Immature natural killer cell (primary cell): ENCODE results near the gene GALNT15. TPM values are rescaled to one million over a fixed set of nuclear protein-coding genes. Genes with fewer than 3 reads are reported as not detected.

Experiments used
- DNase-seq, 3 donors: peaks; one replicate each; pipeline ENCODE4 v3.0.0; 2022; ENCODE audit warnings: mixed read lengths in 1 of 3
- H3K27ac Mint-ChIP-seq, 6 donors: one replicate each; pipeline ENCODE4 v1.8.0; 2020; ENCODE audit warnings: mixed read lengths in 6 of 6, mild to moderate bottlenecking in 5 of 6, inconsistent platforms in 4 of 6, moderate library complexity in 3 of 6
- H3K27me3 Mint-ChIP-seq, 3 donors: one replicate each; pipeline ENCODE4 v1.8.0; 2020 to 2021; ENCODE audit warnings: low read depth in 3 of 3, mild to moderate bottlenecking in 3 of 3, mixed read lengths in 3 of 3, moderate library complexity in 3 of 3, inconsistent platforms in 1 of 3
- H3K36me3 Mint-ChIP-seq, 3 donors: one replicate each; pipeline ENCODE4 v1.8.0; 2020; ENCODE audit warnings: mixed read lengths in 3 of 3, inconsistent platforms in 2 of 3, mild to moderate bottlenecking in 2 of 3
- H3K4me1 Mint-ChIP-seq, 2 donors: one replicate each; pipeline ENCODE4 v1.8.0; 2020; ENCODE audit warnings: inconsistent platforms in 2 of 2, mild to moderate bottlenecking in 2 of 2, mixed read lengths in 2 of 2, moderate library complexity in 1 of 2
- H3K4me3 Mint-ChIP-seq, 5 donors: one replicate each; pipeline ENCODE4 v1.8.0; 2020; ENCODE audit warnings: mild to moderate bottlenecking in 5 of 5, mixed read lengths in 5 of 5, inconsistent platforms in 3 of 5, moderate library complexity in 3 of 5
- H3K9me3 Mint-ChIP-seq, 6 donors: one replicate each; pipeline ENCODE4 v1.8.0; 2020; ENCODE audit warnings: mild to moderate bottlenecking in 6 of 6, mixed read lengths in 6 of 6, inconsistent platforms in 4 of 6, moderate library complexity in 3 of 6
- polyA plus RNA-seq, 3 donors: library from polyadenylated mRNA; unstranded; fragments of 300-500 nt; fragmentation: Illumina TruSeq; gene quantifications; one replicate each; pipeline ENCODE4 v1.2.3, GENCODE V29; 2021

Gene GALNT15
- polyA plus RNA-seq, 3 donors from 2014 or later = not detected

DNA sequence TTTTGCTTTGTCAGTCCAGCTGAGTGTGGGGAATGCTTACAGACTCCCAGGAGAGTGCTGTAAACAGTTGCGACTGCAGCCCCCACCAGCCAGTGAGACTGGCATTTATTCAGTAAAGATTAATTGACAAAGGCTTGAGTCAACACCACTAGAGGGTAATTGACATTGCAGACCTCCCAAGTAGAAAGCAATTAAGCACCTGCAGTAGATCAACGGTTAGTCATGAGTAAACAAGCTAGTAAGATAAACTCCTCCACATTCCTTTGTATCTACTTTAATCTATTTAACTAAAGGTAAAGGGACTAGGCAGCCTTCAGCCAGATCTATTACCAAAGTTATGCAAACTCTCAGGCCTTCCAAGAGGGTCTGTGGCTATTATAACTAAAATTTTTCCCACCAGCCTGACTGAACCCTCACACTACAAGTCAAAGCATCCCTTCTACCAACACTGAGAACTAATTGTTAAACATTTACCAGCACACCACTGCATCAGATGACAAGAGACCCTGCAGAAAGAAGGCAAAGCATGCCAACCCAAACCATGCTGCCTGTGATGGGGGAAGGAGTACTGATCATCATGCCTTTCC lies 30.5 kb upstream of the GALNT15 start:
- H3K4me3 Mint-ChIP-seq = no peak overlapping the region
- peaks cover 0 to 2% (median 0%) of the 10 kb centered on the region in 6 donors for H3K9me3 Mint-ChIP-seq
- H3K27ac Mint-ChIP-seq = no peak overlapping the region
- no peak for DNase-seq
- H3K4me1 Mint-ChIP-seq = peaks cover 0 to 22% of the 10 kb centered on the region in 2 donors
- H3K36me3 Mint-ChIP-seq = no peaks in the 10 kb centered on the region
- H3K27me3 Mint-ChIP-seq = peaks cover 0 to 6% (median 4%) of the 10 kb centered on the region in 3 donors

GRCh38 chr3:16145176-16145575 lies 29.3 kb upstream of the GALNT15 start:
- Mint-ChIP-seq H3K9me3 (no peaks in the 10 kb centered on the region), H3K4me3 (no peak overlapping the region), H3K27ac (no peak overlapping the region), H3K4me1 (peaks cover 0 to 23% of the 10 kb centered on the region in 2 donors), H3K36me3 (no peaks in the 10 kb centered on the region), H3K27me3 (peaks cover 0 to 6% (median 2%) of the 10 kb centered on the region in 3 donors)
- no peak for DNase-seq

GRCh38 chr3:16146015-16146730 lies 28.3 kb upstream of the GALNT15 start:
- Mint-ChIP-seq H3K27ac (no peak overlapping the region), H3K4me3 (no peak overlapping the region), H3K27me3 (peaks cover 0 to 5% (median 2%) of the 10 kb centered on the region in 3 donors), H3K36me3 (no peaks in the 10 kb centered on the region), H3K4me1 (peaks cover 0 to 26% of the 10 kb centered on the region in 2 donors), H3K9me3 (peaks cover 0 to 1% (median 0%) of the 10 kb centered on the region in 6 donors)
- DNase-seq = no peak

DNA sequence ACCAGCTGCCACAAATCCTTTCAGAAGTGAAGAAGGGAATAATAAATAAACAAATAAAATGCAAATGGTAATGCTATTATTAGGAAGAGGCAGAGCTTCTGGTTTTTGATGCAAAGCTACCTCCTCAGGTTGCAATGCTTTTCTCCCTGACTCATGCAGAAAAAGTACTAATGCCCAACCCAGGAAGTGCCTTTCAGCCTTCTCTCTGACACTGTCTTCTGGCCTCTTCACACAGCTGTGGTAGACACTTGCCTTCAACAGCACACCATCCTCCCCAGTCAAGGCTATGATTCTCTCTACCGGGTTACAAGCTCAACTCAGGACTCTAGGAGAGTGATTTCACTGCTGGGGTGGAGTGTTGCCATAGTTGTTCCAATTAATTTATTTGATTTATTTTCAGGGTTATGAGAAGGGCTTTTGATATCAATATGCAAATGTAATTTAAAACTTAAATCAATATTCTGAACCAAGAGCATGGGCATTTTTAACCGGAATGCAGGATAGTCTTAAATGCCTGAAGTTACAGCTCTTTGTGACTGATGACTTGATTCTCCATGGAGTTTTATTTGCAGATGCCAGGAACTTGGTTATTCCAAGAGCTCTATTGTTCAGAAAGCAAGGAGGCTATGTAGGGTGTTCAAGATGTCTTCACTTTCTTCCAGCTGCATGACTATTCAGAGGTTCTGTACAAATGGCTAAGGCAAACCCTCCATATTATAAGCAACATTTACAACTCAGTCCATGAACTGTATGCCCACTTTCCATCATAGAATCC lies 27.1 kb upstream of the GALNT15 start:
- H3K4me1 Mint-ChIP-seq = peaks cover 0 to 27% of the 10 kb centered on the region in 2 donors
- peak overlapping the region in 2 of 6 donors; percentile 31 to 70 for H3K27ac Mint-ChIP-seq
- no peaks in the 10 kb centered on the region for H3K36me3 Mint-ChIP-seq
- DNase-seq = no peak
- peaks cover 0 to 5% (median 2%) of the 10 kb centered on the region in 3 donors for H3K27me3 Mint-ChIP-seq
- peaks cover 0 to 4% (median 0%) of the 10 kb centered on the region in 6 donors for H3K9me3 Mint-ChIP-seq
- H3K4me3 Mint-ChIP-seq = peak overlapping the region in 2 of 5 donors; percentile 19 to 29

DNA sequence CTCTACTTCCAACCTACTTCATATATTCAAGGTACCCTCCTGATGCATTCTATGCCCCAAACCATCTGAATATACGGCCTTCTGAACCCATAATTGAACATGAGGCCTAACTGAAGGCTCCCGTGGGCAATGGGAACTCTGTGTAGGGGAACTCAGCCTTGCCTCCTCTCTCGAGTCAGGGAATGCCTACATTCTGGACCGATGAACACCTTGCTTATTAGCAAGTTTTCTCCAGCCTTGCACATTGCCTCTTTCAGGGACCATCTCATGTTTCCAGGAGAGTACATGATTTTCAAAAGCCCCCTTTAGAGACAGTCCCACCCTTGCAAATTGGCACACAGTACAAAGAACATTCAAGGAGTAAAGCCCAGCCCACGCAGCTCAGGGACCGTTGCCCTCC lies 26.3 kb upstream of the GALNT15 start:
- H3K4me3 Mint-ChIP-seq = no peak overlapping the region
- H3K27me3 Mint-ChIP-seq = peaks cover 0 to 10% (median 2%) of the 10 kb centered on the region in 3 donors
- peaks cover 0 to 6% (median 0%) of the 10 kb centered on the region in 3 donors for H3K36me3 Mint-ChIP-seq
- H3K9me3 Mint-ChIP-seq = peaks cover 0 to 11% (median 0%) of the 10 kb centered on the region in 6 donors
- no peak for DNase-seq
- peaks cover 0 to 27% of the 10 kb centered on the region in 2 donors for H3K4me1 Mint-ChIP-seq
- H3K27ac Mint-ChIP-seq = peak overlapping the region in 1 of 6 donors; percentile 90

GRCh38 chr3:16148783-16149182 lies 25.7 kb upstream of the GALNT15 start:
- Mint-ChIP-seq H3K9me3 (peaks cover 0 to 11% (median 0%) of the 10 kb centered on the region in 6 donors), H3K27ac (peak overlapping the region in 3 of 6 donors; percentile 18 to 90 (median 79)), H3K36me3 (peaks cover 0 to 6% (median 0%) of the 10 kb centered on the region in 3 donors), H3K27me3 (peaks cover 0 to 13% (median 2%) of the 10 kb centered on the region in 3 donors), H3K4me1 (peaks cover 0 to 27% of the 10 kb centered on the region in 2 donors), H3K4me3 (peak overlapping the region in 1 of 5 donors; percentile 34)
- DNase-seq = peak in 1 of 3 donors; percentile 28

DNA sequence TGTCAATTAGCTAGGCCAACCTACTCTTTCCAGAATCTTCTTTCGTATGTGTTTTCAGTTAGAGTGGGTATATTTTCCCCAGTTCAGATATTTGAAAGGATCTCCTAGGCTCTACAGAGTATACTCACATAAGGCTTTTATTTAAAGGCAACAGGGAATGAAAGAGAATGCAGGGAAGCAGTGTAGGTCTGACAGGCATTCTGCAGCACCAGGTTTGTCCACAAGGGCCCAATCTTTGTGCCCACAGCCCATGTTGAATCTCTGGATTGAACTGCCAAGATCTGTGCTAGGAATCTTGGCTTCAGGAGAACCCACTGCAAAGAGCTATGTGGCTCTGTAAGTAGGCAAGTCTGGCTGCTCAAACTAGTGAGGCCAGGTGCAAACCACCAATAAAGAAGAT lies 24.2 kb upstream of the GALNT15 start:
- Mint-ChIP-seq H3K4me3 (no peak overlapping the region), H3K27me3 (peaks cover 0 to 18% (median 2%) of the 10 kb centered on the region in 3 donors), H3K27ac (no peak overlapping the region), H3K4me1 (peaks cover 0 to 27% of the 10 kb centered on the region in 2 donors), H3K36me3 (peaks cover 0 to 6% (median 0%) of the 10 kb centered on the region in 3 donors), H3K9me3 (peaks cover 0 to 11% (median 0%) of the 10 kb centered on the region in 6 donors)
- DNase-seq = no peak

DNA sequence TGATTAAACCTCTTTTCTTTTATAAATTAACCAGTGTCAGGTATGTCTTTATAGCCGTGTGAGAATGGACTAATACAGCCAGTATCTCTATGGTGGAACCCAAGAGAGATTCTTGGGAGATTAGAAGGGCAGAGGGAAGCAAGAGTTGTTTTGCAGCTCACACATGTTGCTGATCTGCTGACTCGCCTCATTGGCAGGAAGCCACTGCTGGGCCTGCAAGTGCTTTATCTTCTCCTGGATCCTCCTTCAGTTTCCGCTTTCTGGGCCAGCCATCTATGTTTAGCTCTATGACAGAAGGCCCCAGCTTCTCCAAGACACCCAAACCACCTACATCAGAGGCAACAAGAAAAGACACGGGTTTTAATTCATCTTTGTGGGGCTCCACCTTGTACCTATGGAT lies 23.4 kb upstream of the GALNT15 start:
- peaks cover 0 to 27% of the 10 kb centered on the region in 2 donors for H3K4me1 Mint-ChIP-seq
- H3K4me3 Mint-ChIP-seq = no peak overlapping the region
- peaks cover 0 to 6% (median 0%) of the 10 kb centered on the region in 3 donors for H3K36me3 Mint-ChIP-seq
- H3K9me3 Mint-ChIP-seq = peaks cover 0 to 11% (median 0%) of the 10 kb centered on the region in 6 donors
- no peak overlapping the region for H3K27ac Mint-ChIP-seq
- peaks cover 0 to 18% (median 2%) of the 10 kb centered on the region in 3 donors for H3K27me3 Mint-ChIP-seq
- no peak for DNase-seq

DNA sequence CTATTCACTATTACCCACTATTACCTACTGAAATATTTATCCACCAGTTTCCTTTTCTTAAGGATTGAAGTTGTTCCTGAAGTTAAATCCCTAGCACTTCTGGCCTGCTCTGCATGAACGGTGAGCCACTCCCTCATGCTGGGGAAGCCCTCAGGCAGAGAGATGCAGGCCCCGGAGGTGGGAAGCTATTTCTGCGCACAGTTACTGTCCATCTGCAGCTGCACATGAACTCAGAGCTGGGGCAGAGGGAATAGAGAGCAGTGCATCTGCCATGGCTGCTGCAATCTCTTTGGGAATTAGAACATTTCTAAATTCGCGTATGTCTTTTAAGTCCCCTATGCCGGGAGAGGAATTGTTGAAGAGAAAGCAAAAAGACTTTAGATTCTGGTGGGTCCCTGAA lies 6.3 kb upstream of the GALNT15 start:
- peaks cover 0 to 6% (median 4%) of the 10 kb centered on the region in 3 donors for H3K36me3 Mint-ChIP-seq
- H3K27ac Mint-ChIP-seq = no peak overlapping the region
- peaks cover 0 to 11% (median 5%) of the 10 kb centered on the region in 3 donors for H3K27me3 Mint-ChIP-seq
- no peak overlapping the region for H3K4me3 Mint-ChIP-seq
- H3K4me1 Mint-ChIP-seq = no peaks in the 10 kb centered on the region
- no peak for DNase-seq
- H3K9me3 Mint-ChIP-seq = peaks cover 4 to 11% (median 8%) of the 10 kb centered on the region in 6 donors

- DNase-seq = no peak
- Mint-ChIP-seq H3K36me3 (no peaks in the 10 kb centered on the region), H3K4me3 (no peak overlapping the region), H3K4me1 (no peaks in the 10 kb centered on the region), H3K9me3 (no peaks in the 10 kb centered on the region), H3K27me3 (peaks cover 0 to 4% (median 0%) of the 10 kb centered on the region in 3 donors), H3K27ac (no peak overlapping the region)
Measured at GRCh38 chr3:16171009-16171408, 3.5 kb upstream of the GALNT15 start.

DNA sequence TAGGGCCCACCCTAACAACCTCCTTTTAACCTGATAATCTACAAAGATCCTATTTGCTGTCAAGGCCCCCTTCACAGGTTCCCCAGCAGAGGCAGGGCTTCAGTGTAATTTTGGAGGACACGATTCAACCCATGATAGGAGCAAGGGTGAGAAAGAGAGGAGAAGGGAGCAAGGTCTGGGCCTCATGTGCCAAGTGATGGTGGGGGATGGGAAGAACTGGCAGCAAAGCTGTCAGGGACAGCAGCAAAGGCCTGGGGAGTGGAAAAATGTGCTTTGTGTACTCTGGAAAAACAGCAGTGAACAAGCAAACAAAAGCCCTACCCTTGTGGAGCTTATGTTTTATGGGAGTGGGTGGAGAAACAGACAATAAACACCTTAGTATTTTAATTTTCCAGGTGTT lies 2.7 kb upstream of the GALNT15 start:
- Mint-ChIP-seq H3K27ac (no peak overlapping the region), H3K9me3 (no peaks in the 10 kb centered on the region), H3K36me3 (no peaks in the 10 kb centered on the region), H3K4me1 (no peaks in the 10 kb centered on the region), H3K4me3 (no peak overlapping the region), H3K27me3 (no peaks in the 10 kb centered on the region)
- DNase-seq = no peak

DNA sequence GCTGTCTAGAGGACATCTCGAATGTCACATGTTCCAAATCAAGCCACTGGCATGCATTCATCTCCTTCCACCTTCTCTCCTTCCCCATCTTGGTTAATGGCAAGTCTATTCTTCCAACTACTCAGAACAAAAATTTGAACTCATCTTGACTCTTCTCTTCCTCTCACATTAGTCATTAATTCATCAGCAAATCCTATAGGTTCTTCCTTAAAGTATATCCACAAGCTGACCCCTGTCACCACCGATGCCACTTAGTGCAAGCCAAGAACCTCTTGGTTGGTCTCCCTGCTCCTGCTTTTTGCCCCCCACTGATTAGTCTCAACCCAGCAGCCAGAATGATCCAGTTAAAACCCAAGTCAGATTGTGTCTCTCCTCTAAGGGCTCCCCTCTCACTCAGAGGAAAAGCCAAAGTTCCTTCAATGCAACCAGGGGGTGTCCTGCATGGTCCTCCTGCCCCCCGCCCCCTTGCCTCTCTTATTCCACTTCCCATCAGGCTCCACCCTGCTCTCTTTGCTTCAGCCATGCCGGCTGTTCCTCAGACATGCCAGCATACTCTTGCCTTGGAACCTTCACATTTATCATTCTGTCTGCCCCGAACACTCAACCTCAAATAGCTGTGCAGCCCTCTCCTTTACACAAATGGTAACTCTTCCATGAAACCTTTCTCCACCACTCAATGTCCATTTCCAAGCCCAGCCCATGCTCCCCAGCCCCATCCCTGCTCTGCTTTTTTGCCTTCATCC lies 1.0 kb upstream of the GALNT15 start:
- H3K27me3 Mint-ChIP-seq = peaks cover 0 to 5% (median 0%) of the 10 kb centered on the region in 3 donors

GRCh38 chr3:16174026-16174355 lies 489 bp upstream of the GALNT15 start:
- Mint-ChIP-seq H3K4me3 (no peak overlapping the region), H3K27me3 (peaks cover 0 to 7% (median 0%) of the 10 kb centered on the region in 3 donors), H3K36me3 (no peaks in the 10 kb centered on the region), H3K27ac (no peak overlapping the region), H3K9me3 (no peaks in the 10 kb centered on the region), H3K4me1 (peaks cover 0 to 5% of the 10 kb centered on the region in 2 donors)
- no peak for DNase-seq

More for the DNA sequence above, 1.0 kb upstream of the GALNT15 start:
- Mint-ChIP-seq H3K4me1 (peaks cover 0 to 4% of the 10 kb centered on the region in 2 donors), H3K27ac (no peak overlapping the region), H3K36me3 (no peaks in the 10 kb centered on the region), H3K9me3 (no peaks in the 10 kb centered on the region), H3K4me3 (no peak overlapping the region)
- DNase-seq = no peak
